GM19455 (cell line): ENCODE results near the gene SRD5A3.

Source experiments
- ATAC-seq: cut with Tn5 transposase; IDR thresholded peaks from one replicate; pipeline ENCODE4 v1.9.1; 2021; ENCODE audit not compliant: unreplicated experiment

The SRD5A3 gene

GRCh38 chr4:55372259-55372658 is 26.2 kb downstream of the SRD5A3 start:
- ATAC-seq = no peak

DNA sequence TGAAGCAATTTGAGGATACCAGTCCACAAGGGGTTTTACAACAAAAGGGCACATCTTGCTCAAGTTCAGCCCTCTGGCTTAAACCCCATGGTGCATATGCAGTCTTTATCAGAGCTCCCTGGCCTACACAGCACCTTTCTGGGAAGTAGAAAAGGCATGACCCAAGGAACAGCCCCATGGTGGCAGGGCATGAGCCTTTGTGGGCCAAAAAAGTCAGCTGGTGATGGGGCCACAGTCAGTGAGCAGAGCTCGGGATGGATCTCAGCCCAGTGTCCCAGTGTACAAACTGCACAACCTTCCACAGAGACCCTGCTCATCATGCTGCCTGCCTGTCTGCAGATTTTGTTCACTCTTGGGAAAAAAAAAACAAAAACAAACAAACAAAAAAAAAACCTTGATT is 27.4 kb downstream of the SRD5A3 start:
- ATAC-seq = no peak

- ATAC-seq = no peak
These were observed 30.7 kb downstream of the SRD5A3 start for GRCh38 chr4:55376698-55377097.

DNA sequence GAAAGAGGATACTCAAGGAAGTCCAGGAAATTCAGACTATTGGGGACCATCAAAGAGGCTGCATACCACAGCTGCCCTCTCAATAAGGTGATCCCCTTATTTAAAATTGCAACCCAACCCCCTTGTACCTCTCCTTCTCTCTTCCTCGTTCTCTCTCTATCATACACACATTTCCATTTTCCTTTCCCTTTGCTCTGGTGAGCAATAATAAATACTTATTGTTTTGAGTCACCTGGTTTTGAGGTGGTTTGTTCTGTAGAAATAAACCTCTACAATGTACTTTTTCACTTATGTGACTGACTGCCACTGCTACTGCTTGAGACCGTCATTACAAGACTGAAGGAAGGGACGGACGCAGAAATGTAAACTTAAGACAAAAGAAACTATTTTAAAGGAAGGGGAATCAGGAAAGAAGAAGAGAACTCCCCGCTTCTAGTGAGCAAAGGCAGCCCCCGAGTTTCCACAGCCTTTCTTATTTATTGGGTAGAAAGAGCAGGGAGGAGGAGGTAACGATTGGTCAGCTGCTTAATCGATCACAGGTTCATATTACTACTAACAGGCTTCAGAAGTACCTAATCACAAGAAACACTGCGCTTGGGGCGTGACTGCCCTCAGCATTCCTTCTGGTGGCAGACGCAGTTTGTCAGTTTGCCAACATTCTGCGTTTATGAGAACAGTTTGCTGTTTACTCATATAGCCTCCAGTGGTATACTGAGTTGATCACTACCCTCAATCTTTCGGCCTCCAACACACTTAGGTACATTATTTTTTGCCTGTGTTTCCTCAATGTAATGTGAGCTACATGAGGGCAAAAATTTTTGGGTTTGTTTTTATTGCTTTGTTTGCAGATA is 32.8 kb downstream of the SRD5A3 start:
- no peak for ATAC-seq

GRCh38 chr4:55380576-55380975 is 34.5 kb downstream of the SRD5A3 start:
- no peak for ATAC-seq

GRCh38 chr4:55381502-55381901 is 35.5 kb downstream of the SRD5A3 start:
- no peak for ATAC-seq

DNA sequence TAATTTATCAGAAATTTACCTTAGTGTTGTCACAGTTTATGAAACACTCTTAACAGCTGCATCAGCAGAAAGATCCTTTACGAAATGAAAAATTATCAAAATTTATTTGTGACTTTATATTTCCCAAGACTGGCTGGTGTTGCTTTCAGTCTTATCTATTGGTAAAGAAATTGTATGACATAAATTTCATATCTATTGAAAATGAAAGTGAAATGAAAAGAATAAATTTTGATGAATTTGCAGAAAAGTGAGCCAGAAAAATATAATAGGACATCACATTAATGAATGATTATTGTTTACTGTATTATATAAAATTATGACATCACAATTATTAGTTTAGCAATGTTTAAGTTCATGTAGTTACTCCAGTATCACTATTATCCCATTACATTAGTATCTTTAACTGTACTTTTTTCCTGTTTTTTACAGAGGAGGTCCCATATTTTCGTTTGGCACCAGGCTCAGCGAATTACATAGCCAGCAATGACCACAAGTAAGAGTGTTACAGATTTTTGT is 36.5 kb downstream of the SRD5A3 start:
- no peak for ATAC-seq

GRCh38 chr4:55385201-55385649 is 39.2 kb downstream of the SRD5A3 start:
- no peak for ATAC-seq

GRCh38 chr4:55386073-55386472 is 40.0 kb downstream of the SRD5A3 start:
- ATAC-seq = peak; percentile 63

DNA sequence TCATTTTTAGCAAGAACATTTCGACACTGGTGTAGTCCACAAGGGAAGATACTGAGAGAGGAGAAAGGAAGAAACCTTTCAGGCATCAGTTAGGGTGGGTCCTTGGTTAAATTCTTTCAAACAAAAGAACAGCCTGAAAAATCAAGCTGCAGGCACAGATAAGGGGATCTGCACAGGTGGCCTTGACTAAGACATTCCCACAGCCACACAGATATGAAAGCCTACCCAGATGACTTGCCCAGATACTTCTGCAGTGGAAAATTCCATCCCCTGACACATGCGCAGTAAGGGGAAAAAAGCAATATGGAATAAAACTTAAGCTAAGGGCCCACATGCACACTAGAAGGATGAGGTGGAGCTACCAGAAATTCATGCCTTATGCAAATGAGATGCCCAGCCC is 40.8 kb downstream of the SRD5A3 start:
- ATAC-seq = no peak

DNA sequence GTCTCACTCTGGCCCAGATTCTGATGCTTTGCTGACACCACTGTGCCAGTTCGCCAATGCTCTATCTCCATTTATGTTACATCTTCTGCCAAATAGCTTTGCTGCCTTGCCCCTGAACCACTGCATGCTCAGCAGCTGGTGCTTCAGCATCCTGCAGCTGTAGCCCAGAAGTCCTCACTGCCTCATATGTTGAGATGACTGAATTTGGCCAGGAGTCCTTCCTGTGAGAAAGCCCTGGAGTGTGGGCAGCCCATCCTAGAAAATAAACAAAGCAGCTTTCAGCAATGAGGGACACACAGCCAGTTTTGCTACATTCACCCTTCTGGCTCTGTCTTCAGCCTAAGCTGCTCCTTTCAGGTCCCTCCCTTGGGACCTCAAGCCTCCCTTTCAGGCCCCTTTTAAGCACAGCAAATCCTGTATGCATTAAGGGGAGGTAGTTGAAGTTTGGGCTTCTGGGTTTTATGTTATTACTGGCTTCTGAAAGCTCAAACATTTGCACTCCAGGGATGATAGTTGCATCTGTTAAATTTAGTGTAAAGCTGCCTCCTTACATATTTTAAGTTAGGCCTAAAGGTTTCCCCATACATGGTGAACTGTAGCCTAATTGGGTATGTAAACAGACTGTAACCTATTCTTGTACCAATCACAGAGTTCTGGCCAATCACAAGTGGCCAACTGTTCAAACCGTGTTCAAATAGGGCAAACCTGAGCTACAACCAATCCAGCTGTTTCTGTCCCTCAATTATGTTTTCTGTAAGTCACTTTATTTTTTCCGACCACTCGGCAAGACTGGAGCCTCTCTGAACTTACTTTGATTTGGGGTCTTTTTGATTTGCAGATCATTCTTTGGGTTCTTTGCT is 47.6 kb downstream of the SRD5A3 start:
- no peak for ATAC-seq

DNA sequence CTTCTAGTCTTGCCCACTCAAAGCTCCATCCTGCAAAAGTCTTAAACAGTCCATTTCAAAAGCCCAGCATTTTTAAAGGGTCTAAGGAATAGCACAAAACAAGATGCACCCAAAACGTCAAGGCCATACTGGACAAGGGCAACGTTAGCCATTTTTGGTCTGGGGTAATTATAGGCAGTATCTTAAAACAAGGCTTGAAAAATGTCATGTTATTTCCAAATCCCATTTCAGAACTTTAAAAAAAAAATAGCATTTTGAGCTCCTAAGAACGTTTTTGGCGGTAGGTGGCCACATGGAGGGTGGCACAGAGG is 49.1 kb downstream of the SRD5A3 start:
- peak; percentile 4 for ATAC-seq

GRCh38 chr4:55395529-55396307 is 49.7 kb downstream of the SRD5A3 start, which contains the start of gene TMEM165:
TSS of gene TMEM165 (plus strand) at chr4:55395957. CDS start at chr4:55396190, 233 bp downstream.
- ATAC-seq = peak; percentile 91

- peak; percentile 38 for ATAC-seq
These were observed 50.5 kb downstream of the SRD5A3 start for GRCh38 chr4:55396308-55397125.

GRCh38 chr4:55397126-55397436 is 51.0 kb downstream of the SRD5A3 start:
- no peak for ATAC-seq

GRCh38 chr4:55397520-55398321 is 51.7 kb downstream of the SRD5A3 start:
- ATAC-seq = no peak

DNA sequence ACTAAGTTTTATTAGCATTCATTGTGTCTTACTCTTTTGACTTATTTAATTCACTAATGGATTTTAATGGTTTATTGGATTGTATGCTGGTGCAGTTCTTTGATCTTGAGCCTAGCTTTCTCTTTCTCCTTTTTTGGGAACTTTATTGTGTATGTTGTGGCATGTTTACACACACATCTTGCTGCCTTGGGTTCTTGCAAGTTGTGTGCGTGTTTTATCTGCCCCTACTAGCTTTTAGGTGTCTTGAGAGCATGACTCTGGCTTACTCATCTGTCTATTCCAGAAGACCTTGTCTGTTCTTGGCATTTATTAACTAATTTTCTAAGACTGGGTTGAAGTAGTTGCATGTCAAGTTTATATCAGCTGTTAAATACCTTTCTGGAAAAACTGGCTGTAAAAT is 52.4 kb downstream of the SRD5A3 start:
- ATAC-seq = no peak

GRCh38 chr4:55398966-55399365 is 52.9 kb downstream of the SRD5A3 start:
- ATAC-seq = no peak

GRCh38 chr4:55399581-55399980 is 53.5 kb downstream of the SRD5A3 start:
- ATAC-seq = no peak

DNA sequence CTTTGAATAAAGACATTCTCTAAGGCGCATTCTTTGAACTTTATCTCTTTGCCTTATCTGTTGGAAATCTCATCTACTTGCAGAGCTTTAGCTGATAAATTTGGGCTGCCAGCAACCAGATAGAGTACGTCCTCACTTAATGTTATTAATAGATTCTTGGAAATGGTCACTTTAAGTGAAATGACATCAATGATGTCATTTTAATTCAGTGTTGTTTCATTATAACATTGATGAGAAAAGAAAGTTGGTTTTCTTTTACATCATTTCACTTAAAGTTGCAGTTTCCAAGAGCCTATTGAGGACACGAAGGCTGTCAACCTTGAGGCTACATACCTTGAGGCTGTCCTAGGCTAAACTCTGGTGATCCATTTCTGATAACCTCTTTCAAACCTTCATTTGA is 59.0 kb downstream of the SRD5A3 start:
- ATAC-seq = no peak
